ENCODE measurements around the gene CCDC92. TPM values are rescaled to one million over a fixed set of nuclear protein-coding genes. Genes with fewer than 3 reads are reported as not detected.

The CCDC92 gene
- polyA plus RNA-seq, 2 of the 4 experiments (the other 2 are of a cell fraction): 27.2 to 27.5 TPM

DNA sequence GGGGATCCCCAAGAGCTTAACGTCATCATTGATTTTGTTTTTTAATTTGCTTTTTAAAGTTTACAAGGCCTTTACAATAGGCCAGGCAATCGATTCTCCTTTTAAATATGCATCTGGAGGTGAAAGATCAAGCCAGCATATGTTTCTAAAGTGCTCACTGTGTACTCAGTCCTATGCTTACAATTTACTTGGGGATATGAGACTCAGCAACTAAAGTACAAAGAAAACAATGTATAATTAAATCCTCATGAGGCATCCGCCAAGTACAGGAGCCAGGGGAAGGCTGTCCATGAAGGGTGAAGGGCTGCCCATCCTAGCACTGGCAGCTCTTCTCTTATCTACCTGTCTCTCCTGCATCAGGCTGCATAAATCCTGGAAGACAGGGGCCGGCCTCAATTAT is 11.8 kb downstream of the CCDC92 start:
- Histone ChIP-seq H3K4me3 (no peak overlapping the region), H3K9me3 (no peaks in the 10 kb centered on the region), H3K4me1 (no peaks in the 10 kb centered on the region), H3K27ac (no peak overlapping the region), H3K4me2 (no peak overlapping the region)
- POLR2A ChIA-PET: interaction anchor here (0.5 to 0.7 kb wide), 2 partner anchors 12 to 172 kb away, joined by 3 read pairs; partner anchors contain the start of genes CCDC92 and ZNF664
- TF ChIP-seq NR3C1 (IDR thresholded peaks at IDR 0.05) (no peak), EHF (CRISPR knock-in tag; IDR thresholded peaks at IDR 0.05) (no peak), ZC3H11A (IDR thresholded peaks at IDR 0.05) (no peak), RARB (CRISPR knock-in tag; IDR thresholded peaks at IDR 0.05) (no peak), HEYL (CRISPR knock-in tag; IDR thresholded peaks at IDR 0.05) (no peak)
- TF ChIP-seq, protein P1, sequence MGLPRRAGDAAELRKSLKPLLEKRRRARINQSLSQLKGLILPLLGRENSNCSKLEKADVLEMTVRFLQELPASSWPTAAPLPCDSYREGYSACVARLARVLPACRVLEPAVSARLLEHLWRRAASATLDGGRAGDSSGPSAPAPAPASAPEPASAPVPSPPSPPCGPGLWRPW (IDR thresholded peaks at IDR 0.05): no peak
- no peak for ATAC-seq
- WGBS (ENCODE audit: missing lambda C conversion rate): 80% methylated on average over 4 of the region's 4 CpGs
- DNase-seq (ENCODE audit: low read depth in 1 of 2, low spot score in 1 of 2): no peak
- CTCF ChIA-PET: interaction anchor here (0.8 kb wide), 2 partner anchors 22 to 811 kb away, joined by 3 read pairs; no protein-coding TSS in a partner anchor
- FAIRE-seq: no peak

DNA sequence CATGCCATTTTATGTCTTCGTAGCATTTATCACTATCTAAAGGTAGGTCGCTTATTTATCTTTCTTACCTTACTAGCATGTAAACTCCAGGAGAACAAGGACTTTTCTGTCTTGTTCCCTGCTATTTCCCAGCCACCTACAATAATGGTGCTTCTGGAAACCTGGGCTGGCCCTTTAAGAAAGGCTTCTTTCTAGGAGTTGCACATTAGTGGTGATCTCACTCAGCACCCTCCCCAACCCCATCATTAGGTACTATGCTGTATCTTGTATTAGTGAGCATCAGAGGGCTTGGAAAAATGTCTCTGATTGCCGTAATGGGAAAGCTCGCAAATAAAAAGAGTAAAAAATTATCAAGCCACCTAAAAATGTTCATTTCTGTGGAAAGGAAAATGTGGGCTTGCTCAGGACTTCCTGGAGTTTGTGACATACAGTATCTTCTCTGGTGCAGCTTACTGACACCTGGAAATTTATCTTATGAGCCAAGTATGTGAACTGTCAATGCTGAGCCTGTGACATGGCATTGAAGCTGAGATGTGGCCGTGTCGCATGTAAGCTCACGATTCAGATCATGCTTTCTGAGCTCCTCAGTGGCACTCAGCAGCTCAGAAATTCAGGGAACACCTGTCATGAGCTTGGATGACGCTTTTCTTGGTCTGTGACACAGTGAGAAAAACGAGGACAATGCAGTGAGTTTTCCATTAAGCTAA is 12.4 kb downstream of the CCDC92 start:
- CTCF ChIA-PET: interaction anchor here (0.8 kb wide), 2 partner anchors 21 to 812 kb away, joined by 3 read pairs; no protein-coding TSS in a partner anchor
- DNase-seq (ENCODE audit: low read depth in 1 of 2, low spot score in 1 of 2): no peak
- POLR2A ChIA-PET: interaction anchor here (0.5 kb wide), 1 partner anchor 171 kb away, joined by 3 read pairs; no protein-coding TSS in a partner anchor

DNA sequence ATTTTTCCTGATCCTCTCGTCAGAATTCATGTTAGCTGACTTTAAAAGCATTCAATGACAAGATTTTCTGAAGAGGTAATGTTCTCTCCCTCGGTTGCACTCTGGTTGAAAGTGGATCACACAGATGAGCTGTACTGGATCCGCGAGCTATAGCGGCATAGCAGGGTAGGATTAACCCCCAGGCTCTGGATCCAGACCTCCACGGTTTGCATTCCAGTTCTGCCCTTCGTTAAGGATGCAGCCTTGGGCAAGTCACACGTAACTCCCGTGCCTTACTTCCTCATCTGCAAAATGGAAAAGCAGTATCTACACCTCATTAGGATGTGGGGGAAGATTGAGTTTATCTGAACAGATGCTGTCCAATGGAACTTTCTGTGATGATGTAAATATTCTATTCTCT is 13.8 kb downstream of the CCDC92 start:
- 90% methylated on average over 9 of the region's 9 CpGs for WGBS (ENCODE audit: missing lambda C conversion rate)
- ChIA-PET CTCF (interaction anchor here (0.8 kb wide), 2 partner anchors 9 to 25 kb away, joined by 3 read pairs; no protein-coding TSS in a partner anchor), POLR2A (no interaction called here)
- Histone ChIP-seq H3K9me3 (no peaks in the 10 kb centered on the region), H3K27ac (no peak overlapping the region), H3K4me2 (no peak overlapping the region), H3K4me1 (no peaks in the 10 kb centered on the region), H3K4me3 (no peak overlapping the region)
- FAIRE-seq (no peak), DNase-seq (ENCODE audit: low read depth in 1 of 2, low spot score in 1 of 2) (no peak), ATAC-seq (no peak)
- TF ChIP-seq HOXB13 (CRISPR knock-in tag; IDR thresholded peaks at IDR 0.05; ENCODE audit: low read depth) (no peak), PHF8 (IDR thresholded peaks at IDR 0.05; ENCODE audit: borderline replicate concordance, low read depth) (no peak), HDAC2 (IDR thresholded peaks at IDR 0.05) (no peak), GATA3 (IDR thresholded peaks at IDR 0.05; ENCODE audit: borderline replicate concordance) (no peak)
- TF ChIP-seq, protein P2, sequence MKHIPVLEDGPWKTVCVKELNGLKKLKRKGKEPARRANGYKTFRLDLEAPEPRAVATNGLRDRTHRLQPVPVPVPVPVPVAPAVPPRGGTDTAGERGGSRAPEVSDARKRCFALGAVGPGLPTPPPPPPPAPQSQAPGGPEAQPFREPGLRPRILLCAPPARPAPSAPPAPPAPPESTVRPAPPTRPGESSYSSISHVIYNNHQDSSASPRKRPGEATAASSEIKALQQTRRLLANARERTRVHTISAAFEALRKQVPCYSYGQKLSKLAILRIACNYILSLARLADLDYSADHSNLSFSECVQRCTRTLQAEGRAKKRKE (CRISPR knock-in tag; IDR thresholded peaks at IDR 0.05; ENCODE audit: low read depth): no peak

More for the DNA sequence above, 12.4 kb downstream of the CCDC92 start:
- WGBS (ENCODE audit: missing lambda C conversion rate): 85% methylated on average over 9 of the region's 9 CpGs
- FAIRE-seq: no peak
- Histone ChIP-seq H3K9me3 (no peaks in the 10 kb centered on the region), H3K4me1 (no peaks in the 10 kb centered on the region), H3K27ac (no peak overlapping the region), H3K4me2 (no peak overlapping the region), H3K4me3 (no peak overlapping the region)
- TF ChIP-seq FOXS1 (CRISPR knock-in tag; IDR thresholded peaks at IDR 0.05) (no peak), CHD4 (IDR thresholded peaks at IDR 0.05; ENCODE audit: borderline replicate concordance) (no peak)
- ATAC-seq: no peak

DNA sequence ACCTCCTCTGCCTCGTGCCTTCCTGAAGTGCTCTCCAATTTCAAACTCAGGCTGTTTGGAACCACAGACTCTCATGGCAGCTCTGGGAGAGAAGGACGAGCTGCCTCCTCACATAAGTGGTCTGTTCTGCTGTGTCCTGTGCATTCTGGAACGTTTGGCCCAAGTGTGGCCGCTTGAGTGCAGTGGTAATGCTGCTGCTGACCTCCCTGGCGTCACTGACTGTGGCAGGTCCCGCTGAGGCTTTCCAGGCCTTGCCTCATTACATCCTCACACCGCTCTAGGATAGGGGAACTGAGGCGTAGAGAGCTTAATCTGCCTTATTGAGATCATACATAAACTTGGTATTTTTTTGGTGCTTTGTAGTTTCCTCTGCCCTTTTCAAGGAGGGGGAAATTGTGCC is 14.2 kb downstream of the CCDC92 start:
- DNase-seq (ENCODE audit: low read depth in 1 of 2, low spot score in 1 of 2) (no peak), FAIRE-seq (no peak), ATAC-seq (no peak)
- Histone ChIP-seq H3K9me3 (no peaks in the 10 kb centered on the region), H3K27ac (no peak overlapping the region), H3K4me3 (no peak overlapping the region), H3K4me2 (no peak overlapping the region), H3K4me1 (no peaks in the 10 kb centered on the region)
- TF ChIP-seq EHMT2 (IDR thresholded peaks at IDR 0.05; ENCODE audit: low read depth): no peak
- TF ChIP-seq SMC3 (IDR thresholded peaks at IDR 0.05): no peak
- TF ChIP-seq EP300 (IDR thresholded peaks at IDR 0.05): no peak
- TF ChIP-seq, protein P1 (IDR thresholded peaks at IDR 0.05): no peak
- no peak for TF ChIP-seq RAD21 (conservative IDR thresholded peaks at IDR 0.05 in 1 of 2, IDR thresholded peaks at IDR 0.05 in 1 of 2)
- TF ChIP-seq CBX2 (IDR thresholded peaks at IDR 0.05; ENCODE audit: borderline replicate concordance, low read depth): no peak
- no peak for TF ChIP-seq ESRRA (IDR thresholded peaks at IDR 0.05; ENCODE audit: borderline replicate concordance, low read length)
- TF ChIP-seq, protein P3, sequence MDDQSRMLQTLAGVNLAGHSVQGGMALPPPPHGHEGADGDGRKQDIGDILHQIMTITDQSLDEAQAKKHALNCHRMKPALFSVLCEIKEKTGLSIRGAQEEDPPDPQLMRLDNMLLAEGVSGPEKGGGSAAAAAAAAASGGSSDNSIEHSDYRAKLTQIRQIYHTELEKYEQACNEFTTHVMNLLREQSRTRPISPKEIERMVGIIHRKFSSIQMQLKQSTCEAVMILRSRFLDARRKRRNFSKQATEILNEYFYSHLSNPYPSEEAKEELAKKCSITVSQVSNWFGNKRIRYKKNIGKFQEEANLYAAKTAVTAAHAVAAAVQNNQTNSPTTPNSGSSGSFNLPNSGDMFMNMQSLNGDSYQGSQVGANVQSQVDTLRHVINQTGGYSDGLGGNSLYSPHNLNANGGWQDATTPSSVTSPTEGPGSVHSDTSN (IDR thresholded peaks at IDR 0.05): no peak
- no peak for TF ChIP-seq FOSB (CRISPR knock-in tag; IDR thresholded peaks at IDR 0.05)
- no peak for TF ChIP-seq ZC3H11A (IDR thresholded peaks at IDR 0.05)
- TF ChIP-seq POLR2A (IDR thresholded peaks at IDR 0.05; ENCODE audit: low read length): no peak
- no peak for TF ChIP-seq CBX8 (IDR thresholded peaks at IDR 0.05)
- no peak for TF ChIP-seq RNF2 (IDR thresholded peaks at IDR 0.05; ENCODE audit: borderline replicate concordance, low read depth)
- TF ChIP-seq HOXB13 (CRISPR knock-in tag; IDR thresholded peaks at IDR 0.05; ENCODE audit: low read depth): no peak
- ChIA-PET POLR2A (no interaction called here), CTCF (interaction anchor here (0.8 kb wide), 2 partner anchors 10 to 25 kb away, joined by 3 read pairs; no protein-coding TSS in a partner anchor)
- WGBS (ENCODE audit: missing lambda C conversion rate): 91% methylated on average over 8 of the region's 8 CpGs

Data from A549 (cell line).